ENCODE results near the gene ZNF609. TPM values are rescaled to one million over a fixed set of nuclear protein-coding genes. Genes with fewer than 3 reads are reported as not detected.
"Not testable (repeated sequence)": the region's sequence is repeated elsewhere in the genome, so short reads cannot be mapped to it uniquely, and the experiment has no call there.

ZNF609 gene
- total RNA-seq, 4 donors from 2014 or later: 10.3 to 16.5 (median 12.4) TPM

GRCh38 chr15:64493641-64494040, 33.3 kb downstream of the ZNF609 start:
- H3K27me3 ChIP-seq: no peaks in the 10 kb centered on the region
- H3K36me3 ChIP-seq: no peaks in the 10 kb centered on the region
- peaks cover 0 to 3% of the 10 kb centered on the region in 2 donors for H3K4me1 ChIP-seq
- H3K4me3 ChIP-seq: no peak overlapping the region
- intact Hi-C loops (cut with DNase I; ENCODE audit: low total_unique reads): no loop called here
- ATAC-seq (no peak), DNase-seq (no peak)
- no peak for TF ChIP-seq CTCF (IDR thresholded peaks at IDR 0.05 in 4 of 5, conservative IDR thresholded peaks at IDR 0.05 in 1 of 5)
- no peak for TF ChIP-seq POLR2A (IDR thresholded peaks at IDR 0.05)
- H3K9me3 ChIP-seq: no peaks in the 10 kb centered on the region
- no peak overlapping the region for H3K27ac ChIP-seq
- in situ Hi-C loops (cut with MboI; ENCODE audit: low sequenced_read_pairs in 4 of 4): no loop called here

- H3K9me3 ChIP-seq; H3K27me3 ChIP-seq; in situ Hi-C loops (cut with MboI; ENCODE audit: low sequenced_read_pairs in 4 of 4); DNase-seq; H3K27ac ChIP-seq; H3K4me3 ChIP-seq; intact Hi-C loops (cut with DNase I; ENCODE audit: low total_unique reads); H3K36me3 ChIP-seq; ATAC-seq: not testable (repeated sequence)
- peaks cover 10 to 11% of the 10 kb centered on the region in 2 donors for H3K4me1 ChIP-seq
Observed at GRCh38 chr15:64495968-64496367, 35.6 kb downstream of the ZNF609 start.

GRCh38 chr15:64500695-64501395, 40.5 kb downstream of the ZNF609 start:
- intact Hi-C loops (cut with DNase I; ENCODE audit: low total_unique reads) (no loop called here), in situ Hi-C loops (cut with MboI; ENCODE audit: low sequenced_read_pairs in 4 of 4) (no loop called here)
- no peaks in the 10 kb centered on the region for H3K9me3 ChIP-seq
- ATAC-seq: no peak
- H3K36me3 ChIP-seq: peaks cover 0 to 9% of the 10 kb centered on the region in 2 donors
- H3K27me3 ChIP-seq: no peaks in the 10 kb centered on the region
- TF ChIP-seq POLR2A (IDR thresholded peaks at IDR 0.05): no peak
- TF ChIP-seq CTCF (IDR thresholded peaks at IDR 0.05 in 4 of 5, conservative IDR thresholded peaks at IDR 0.05 in 1 of 5): no peak
- peaks cover 19 to 36% of the 10 kb centered on the region in 2 donors for H3K4me1 ChIP-seq
- no peak overlapping the region for H3K4me3 ChIP-seq
- DNase-seq: no peak
- H3K27ac ChIP-seq: no peak overlapping the region

- Histone ChIP-seq H3K4me3 (no peak overlapping the region), H3K9me3 (no peaks in the 10 kb centered on the region), H3K36me3 (peaks cover 0 to 9% of the 10 kb centered on the region in 2 donors), H3K27ac (no peak overlapping the region), H3K4me1 (peaks cover 19 to 36% of the 10 kb centered on the region in 2 donors), H3K27me3 (no peaks in the 10 kb centered on the region)
- TF ChIP-seq CTCF (IDR thresholded peaks at IDR 0.05 in 4 of 5, conservative IDR thresholded peaks at IDR 0.05 in 1 of 5): no peak
- DNase-seq: no peak
- in situ Hi-C loops (cut with MboI; ENCODE audit: low sequenced_read_pairs in 4 of 4) (no loop called here), intact Hi-C loops (cut with DNase I; ENCODE audit: low total_unique reads) (no loop called here)
- no peak for ATAC-seq
Observed at GRCh38 chr15:64501396-64501715, 41.0 kb downstream of the ZNF609 start.

GRCh38 chr15:64502151-64502550, 41.8 kb downstream of the ZNF609 start:
- Histone ChIP-seq H3K4me1 (peaks cover 19 to 39% of the 10 kb centered on the region in 2 donors), H3K9me3 (no peaks in the 10 kb centered on the region), H3K27ac (no peak overlapping the region), H3K4me3 (no peak overlapping the region), H3K36me3 (peaks cover 0 to 9% of the 10 kb centered on the region in 2 donors), H3K27me3 (no peaks in the 10 kb centered on the region)
- no peak for ATAC-seq
- in situ Hi-C loops (cut with MboI; ENCODE audit: low sequenced_read_pairs in 4 of 4) (no loop called here), intact Hi-C loops (cut with DNase I; ENCODE audit: low total_unique reads) (no loop called here)
- no peak for DNase-seq
- TF ChIP-seq POLR2A (IDR thresholded peaks at IDR 0.05) (no peak), CTCF (IDR thresholded peaks at IDR 0.05 in 4 of 5, conservative IDR thresholded peaks at IDR 0.05 in 1 of 5) (no peak)

All from gastrocnemius medialis (tissue), 4 donors.